NB4 (cell line): ENCODE measurements around the gene MAN1B1.

Source experiments
- CTCF ChIP-seq: IDR thresholded peaks from one replicate; pipeline ENCODE4 v1.5.1; 2012; ENCODE audit warnings: low read depth, low read length
- POLR2A ChIP-seq: IDR thresholded peaks from 2 replicates; pipeline ENCODE4 v1.6.1; 2011; ENCODE audit warnings: mild to moderate bottlenecking; ENCODE audit not compliant: insufficient read length; ENCODE audit errors: extremely low read depth
- TF ChIP-seq, protein P1 (sequence below): IDR thresholded peaks from 2 replicates; pipeline ENCODE4 v1.6.1; 2011; ENCODE audit warnings: low read depth, low read length

DNA sequence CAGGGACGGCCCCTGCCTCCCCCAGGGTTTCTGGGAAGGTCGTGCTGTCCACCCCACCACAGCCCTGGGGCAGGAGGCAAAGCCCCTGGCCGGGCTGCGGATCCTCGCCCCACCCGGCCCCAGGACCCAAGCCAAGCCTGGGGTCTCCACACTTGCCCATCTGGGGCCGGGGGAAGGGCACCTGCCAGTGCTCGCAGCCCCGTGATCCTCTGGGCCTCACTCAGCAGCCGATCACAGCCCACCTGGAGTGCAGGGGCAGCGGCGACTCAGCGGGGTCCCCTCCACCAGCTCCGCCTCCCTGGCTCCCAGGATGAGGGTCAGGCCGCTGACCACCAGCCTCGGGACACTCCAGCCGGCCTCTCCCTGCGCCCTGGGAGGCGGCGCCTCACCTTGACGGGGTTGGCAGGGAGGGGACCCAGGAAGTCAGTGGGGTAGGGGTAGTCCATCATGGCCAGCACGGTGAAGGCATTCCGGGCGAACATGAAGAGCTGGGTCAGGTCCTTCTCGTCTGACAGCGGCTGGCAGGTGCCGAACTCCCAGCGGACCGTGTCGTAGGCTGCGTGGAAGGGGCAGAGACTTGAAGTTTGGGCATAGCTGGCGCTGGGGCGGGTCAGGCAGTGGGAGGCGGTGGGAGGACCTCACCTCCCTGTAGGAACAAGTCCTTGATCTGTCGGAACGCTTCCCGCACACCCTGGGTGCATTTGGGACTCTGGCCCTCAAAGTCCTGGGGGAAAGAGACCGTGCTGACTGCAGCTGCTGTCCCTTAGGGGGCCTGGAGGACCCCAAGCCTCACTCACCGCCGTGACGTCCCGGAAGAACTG, 26.0 kb downstream of the MAN1B1 start:
- no peak for TF ChIP-seq CTCF
- no peak for TF ChIP-seq POLR2A
- TF ChIP-seq, protein P1, sequence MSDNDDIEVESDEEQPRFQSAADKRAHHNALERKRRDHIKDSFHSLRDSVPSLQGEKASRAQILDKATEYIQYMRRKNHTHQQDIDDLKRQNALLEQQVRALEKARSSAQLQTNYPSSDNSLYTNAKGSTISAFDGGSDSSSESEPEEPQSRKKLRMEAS = no peak
